PC-9 (cell line): ENCODE results near the gene BBX.

Source experiments
- CTCF ChIP-seq: fragments of 200-600 bp; sonication (generic); conservative IDR thresholded peaks from 2 replicates; pipeline ENCODE4 v1.6.1; 2017; ENCODE audit warnings: mixed run types, antibody characterized with exemption, mild to moderate bottlenecking, moderate library complexity
- EZH2 ChIP-seq: fragments of 200-600 bp; sonication (generic); IDR thresholded peaks from 2 replicates; pipeline ENCODE4 v1.8.0; 2017; ENCODE audit warnings: antibody characterized with exemption, low read depth

- no peak for TF ChIP-seq CTCF
- TF ChIP-seq EZH2 = no peak
Observed at GRCh38 chr3:107600780-107601179, 78.0 kb downstream of the BBX start.
